HT-29 (cell line): ENCODE results near the gene C7orf57. TPM values are rescaled to one million over a fixed set of nuclear protein-coding genes. Genes with fewer than 3 reads are reported as not detected.
"Not testable (repeated sequence)": the region's sequence is repeated elsewhere in the genome, so short reads cannot be mapped to it uniquely, and the experiment has no call there.

Experiments used
- DNase-seq: peaks from one replicate; pipeline ENCODE4 v3.0.0-alpha.2; 2015; ENCODE audit warnings: low spot score
- total RNA-seq: library from RNA; depleted of rRNA; stranded (reverse); fragments of >200 nt; shearing (Covaris generic); gene quantifications from 2 replicates; pipeline ENCODE4 v1.2.3, GENCODE V29; 2014

The C7orf57 gene
- total RNA-seq, 1 experiment from 2014 or later, result not detected

- DNase-seq, result peak; percentile 11
These were observed 680 bp downstream of the C7orf57 start for GRCh38 chr7:48035967-48036478.

DNA sequence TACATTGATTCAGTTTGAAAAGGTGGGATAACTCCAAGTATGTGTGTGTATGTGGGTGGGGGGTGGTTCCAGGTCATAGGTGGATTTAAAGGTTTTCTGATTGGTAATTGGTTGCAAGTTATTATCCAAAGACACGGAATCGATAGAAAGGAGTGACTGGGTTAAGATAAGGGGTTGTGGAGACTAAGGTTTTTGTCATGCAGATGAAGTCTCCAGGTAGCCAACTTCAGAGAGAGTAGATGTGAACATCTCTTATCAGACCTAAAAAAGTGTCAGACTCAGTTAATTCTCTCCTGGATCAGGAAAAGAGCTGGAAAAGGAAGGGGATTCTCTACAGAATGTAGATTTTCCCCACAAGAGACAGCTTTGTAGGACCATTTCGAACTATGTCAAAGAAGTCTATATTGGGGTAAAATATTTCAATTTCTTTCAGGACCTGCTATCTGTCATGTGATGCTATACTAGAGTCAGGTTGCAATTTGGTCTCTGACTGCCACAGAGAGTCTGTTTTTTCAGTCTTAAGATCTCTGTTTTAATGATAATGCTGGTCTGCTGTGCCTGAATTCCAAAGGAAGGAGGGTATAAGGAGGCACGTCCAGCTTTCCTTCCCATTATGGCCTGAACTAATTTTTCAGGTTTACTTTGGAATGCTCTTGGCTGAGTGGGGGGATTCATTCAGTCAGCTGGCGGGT is 3.6 kb downstream of the C7orf57 start:
- DNase-seq, result no peak

GRCh38 chr7:48040944-48041652 is 5.8 kb downstream of the C7orf57 start:
- no peak for DNase-seq

- DNase-seq, result no peak
These were observed 6.3 kb downstream of the C7orf57 start for GRCh38 chr7:48041653-48041970.

DNA sequence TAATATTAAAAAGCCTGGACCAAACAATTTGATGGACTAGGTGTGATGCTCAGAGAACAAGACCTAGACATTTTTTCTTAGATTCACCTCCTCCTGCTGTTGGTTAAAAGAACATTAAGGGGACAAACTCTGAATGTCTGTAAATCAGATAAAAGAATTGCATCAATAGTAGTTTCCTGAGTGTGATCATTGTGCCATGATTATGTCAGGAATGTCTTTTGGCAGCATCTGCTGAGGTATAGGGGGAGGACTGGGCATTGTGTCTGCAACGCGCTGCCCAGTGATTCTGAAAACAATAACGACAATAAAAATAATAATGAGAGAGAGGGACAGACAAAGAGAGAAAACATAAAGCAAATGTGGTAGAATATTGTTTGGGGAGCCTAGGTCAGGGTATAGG is 6.9 kb downstream of the C7orf57 start:
- no peak for DNase-seq

DNA sequence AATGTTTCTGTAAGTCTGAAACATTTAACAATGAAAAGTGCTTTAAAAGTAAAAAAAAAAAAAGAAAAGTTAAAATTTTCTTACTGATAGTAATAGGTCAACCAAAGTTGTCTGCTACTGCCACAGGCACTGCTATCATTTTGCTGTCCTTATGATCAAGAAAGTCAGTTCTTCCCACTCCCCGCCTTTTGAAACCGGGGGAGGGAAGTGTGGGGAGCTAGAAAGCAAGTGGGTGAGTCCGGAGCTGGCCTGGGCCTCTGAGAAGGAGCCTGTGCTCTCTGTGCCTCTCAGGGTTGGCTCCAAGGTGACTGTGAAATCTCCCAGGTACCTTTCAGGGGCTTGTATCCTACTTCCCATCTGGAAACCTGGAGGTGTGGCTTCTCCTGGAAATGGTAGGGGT is 7.3 kb downstream of the C7orf57 start:
- DNase-seq, result no peak

DNA sequence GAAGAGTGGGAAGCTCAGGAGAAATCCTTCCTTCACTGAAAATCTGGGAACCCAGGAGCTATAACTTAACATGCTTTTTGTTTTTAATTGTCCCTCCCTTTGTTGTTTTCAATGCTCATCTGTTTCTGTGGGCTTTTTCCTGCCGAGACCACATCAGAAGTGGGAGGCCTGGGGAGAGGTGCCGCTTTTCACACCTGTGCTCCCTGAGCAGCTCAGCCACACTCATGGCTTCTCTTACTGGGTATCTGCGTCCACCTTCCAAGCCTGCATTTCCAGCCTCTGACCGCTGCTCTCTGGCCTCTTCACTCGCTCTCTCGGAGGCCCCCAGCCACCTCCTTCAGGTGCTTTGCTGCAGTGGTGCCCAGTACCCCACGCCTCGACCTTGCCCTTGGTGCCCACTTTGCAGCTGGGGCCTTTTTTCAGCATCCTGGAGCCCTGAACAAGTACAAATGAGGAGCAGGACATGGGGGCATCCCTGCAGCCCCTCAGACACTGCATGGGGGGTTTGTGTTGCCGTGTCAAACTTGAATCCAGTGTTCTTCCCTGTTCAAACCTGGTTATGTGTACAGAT is 9.9 kb downstream of the C7orf57 start:
- DNase-seq, result no peak

- DNase-seq, result no peak
These were observed 11.1 kb downstream of the C7orf57 start for GRCh38 chr7:48046458-48046857.

- no peak for DNase-seq
These were observed 12.8 kb downstream of the C7orf57 start for GRCh38 chr7:48048113-48048512.

DNA sequence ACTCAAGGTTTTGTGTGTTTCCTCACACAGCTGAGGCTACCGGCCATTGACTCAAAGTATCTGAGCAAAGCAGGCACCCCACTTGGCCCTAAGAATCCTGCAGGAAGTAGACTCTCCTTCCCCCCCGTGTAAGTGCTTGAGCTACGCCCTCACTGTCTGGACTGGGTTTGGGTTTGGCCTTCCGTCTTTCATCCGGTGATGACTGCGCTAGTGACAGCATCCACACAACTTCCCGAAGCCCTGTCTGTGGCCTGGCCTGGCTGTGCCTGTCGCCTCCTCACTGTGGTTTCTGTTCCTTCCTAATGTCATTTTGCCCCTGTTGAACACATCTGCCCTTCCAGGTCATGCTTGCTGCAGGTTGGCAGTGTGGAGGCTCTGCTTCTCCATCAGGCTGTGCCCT is 14.5 kb downstream of the C7orf57 start:
- DNase-seq, result no peak

- DNase-seq, result no peak
These were observed 17.4 kb downstream of the C7orf57 start for GRCh38 chr7:48052748-48053147.

DNA sequence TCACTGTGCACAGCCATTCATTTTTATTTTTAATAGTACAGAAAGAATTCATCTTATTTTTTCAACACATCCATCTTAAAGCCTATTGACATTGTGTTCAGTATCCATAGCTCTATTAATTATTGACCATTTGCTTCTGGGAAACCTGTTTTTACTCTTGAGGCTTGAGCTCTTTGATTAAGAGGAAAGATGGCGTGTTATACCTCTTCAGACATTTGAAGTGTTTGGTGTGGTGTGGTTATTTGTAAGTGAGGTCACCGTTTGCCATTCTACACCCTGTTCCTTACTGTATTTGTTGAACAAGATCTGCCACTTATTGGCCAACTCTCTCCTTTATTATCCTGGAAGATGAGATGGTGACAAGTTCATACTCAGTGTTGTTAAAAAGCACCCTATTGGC is 18.4 kb downstream of the C7orf57 start:
- DNase-seq, result no peak

GRCh38 chr7:48058990-48059389 is 23.6 kb downstream of the C7orf57 start:
- DNase-seq, result no peak

DNA sequence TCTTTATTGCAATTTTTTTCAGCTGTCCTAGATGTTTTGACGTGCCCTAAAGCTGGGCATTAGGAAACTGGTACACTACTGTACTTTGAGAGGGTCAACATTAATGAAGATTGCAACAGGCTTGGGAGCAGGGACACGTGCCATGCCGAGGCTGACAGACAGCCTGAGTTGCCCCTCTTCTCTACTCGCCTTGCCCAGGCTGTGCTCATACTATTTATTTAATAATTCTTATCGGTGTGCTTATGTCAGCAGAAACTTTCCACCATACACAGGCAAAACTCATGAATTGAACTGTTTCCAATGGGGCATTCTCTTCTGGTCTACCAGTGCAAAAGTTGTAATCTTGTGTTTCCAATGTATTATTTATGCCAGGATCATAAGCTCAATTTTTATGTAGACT is 24.4 kb downstream of the C7orf57 start:
- no peak for DNase-seq

DNA sequence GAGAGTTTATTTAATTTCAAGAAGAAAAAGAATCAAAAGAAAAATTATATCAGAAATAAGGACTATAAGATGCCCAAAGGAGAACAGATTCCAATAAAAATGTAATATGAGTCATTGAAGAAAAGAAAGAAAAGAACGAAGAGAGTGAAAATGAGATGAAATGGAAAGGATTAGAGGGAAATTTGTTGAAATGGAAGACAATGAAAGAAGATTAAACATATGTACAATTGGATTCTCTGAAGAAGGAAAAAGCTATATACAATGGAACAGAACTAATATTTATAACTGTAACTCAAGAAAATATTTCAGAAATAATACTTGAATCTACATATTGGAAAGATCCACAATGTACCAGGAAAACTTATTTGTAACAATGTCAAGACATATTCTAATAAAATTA is 28.6 kb downstream of the C7orf57 start:
- DNase-seq, result no peak

DNA sequence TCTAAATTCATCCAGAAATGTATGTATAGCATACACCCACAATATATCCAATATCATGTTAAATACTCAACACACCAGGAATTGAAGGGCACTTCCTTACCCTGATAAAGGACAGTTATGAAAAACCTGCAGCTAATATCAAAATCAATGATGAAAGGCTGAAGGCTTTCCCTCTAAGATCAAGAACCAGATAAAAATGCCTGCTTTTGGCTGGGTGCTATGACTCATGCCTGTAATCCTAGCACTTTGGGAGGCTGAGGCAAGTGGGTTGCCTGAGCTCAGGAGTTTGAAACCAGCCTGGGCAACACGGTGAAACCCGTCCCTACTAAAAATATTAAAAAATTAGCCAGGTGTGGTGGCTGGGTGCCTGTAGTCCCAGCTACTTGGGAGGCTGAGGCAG is 32.1 kb downstream of the C7orf57 start:
- no peak for DNase-seq

DNA sequence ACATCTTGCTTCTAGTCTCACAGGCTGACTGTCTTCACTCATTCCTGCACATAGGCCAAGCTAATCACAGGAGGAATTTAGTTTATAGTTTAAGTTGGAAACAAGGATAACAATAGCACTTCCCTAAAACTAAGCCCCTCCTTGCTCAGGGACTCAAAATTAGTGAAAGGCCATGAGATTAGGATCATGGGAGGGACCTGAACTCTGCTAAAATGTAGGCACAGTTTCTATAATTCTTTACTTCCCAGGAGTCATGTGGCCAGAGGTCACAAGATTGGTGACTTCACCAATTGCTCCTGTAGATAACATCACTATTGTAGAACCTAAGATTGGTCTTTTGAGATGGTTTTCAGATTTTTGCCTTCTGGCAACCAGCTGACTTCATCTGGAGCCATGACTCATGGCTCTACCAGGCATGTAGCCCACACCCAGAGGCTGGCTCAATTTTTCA is 38.9 kb downstream of the C7orf57 start:
- DNase-seq, result no peak

DNA sequence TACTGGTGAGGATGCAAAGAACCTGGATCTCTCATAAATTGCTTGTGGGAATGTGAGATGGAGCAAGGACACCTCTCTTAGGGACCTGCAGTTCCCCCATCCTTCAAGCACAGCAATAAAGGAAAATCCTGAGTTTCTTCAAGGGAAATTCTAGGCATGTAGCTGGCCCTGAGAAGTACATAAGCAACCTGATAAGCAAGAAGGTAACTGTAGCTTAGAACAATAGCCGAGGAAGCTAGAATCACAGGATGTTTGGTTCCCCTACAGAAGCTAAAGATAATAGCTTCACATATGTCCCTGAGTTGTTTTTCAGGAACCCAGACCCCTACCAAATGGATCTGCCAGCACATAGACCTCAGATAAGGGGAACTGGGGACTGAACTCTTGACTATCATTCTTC is 42.1 kb downstream of the C7orf57 start:
- DNase-seq, result no peak

GRCh38 chr7:48078470-48078869 is 43.1 kb downstream of the C7orf57 start:
- no peak for DNase-seq

- not testable (repeated sequence) for DNase-seq
These were observed 47.0 kb downstream of the C7orf57 start for GRCh38 chr7:48082378-48082777.

DNA sequence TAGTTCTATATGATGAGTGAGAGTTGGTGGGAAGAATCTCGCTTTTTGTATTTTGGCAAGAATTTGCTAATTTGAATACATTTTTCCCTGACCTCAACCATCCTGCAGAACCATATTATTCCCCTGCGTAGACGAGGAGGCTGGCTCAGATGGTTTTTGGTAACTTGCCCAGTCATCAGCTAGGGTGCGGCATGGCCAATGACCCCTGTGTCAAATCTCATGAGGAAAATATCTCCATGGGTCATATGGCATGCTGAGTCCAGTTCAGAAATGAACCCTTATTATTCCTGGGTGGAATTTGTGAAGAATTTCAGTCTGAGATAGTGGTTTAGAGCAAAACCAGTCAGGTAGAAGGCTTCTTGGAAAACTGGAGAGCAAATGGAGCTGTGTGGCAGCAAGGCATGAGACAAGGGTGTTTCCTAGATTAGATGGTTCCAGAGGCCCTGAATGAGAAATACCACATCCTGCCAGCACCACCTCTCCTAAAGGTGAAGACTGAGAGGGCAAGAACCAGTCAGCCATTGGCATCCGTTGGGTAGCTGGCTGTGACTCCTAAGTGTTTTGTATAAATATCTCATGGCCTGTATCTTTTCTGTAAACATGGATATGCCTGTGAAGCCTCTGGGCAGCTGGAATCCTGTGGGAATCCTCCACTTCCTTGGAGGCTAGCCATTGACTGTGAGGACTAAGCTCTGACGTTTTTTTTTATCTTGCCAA is 47.9 kb downstream of the C7orf57 start:
- no peak for DNase-seq

- peak; percentile 79 for DNase-seq
These were observed 49.5 kb downstream of the C7orf57 start for GRCh38 chr7:48084727-48085432.
